Putamen (tissue), 1 donor: ENCODE measurements around the gene THBS1.

Source experiments
- DNase-seq: peaks from one replicate; pipeline ENCODE4 v3.0.0-alpha.2; 2016; ENCODE audit warnings: low spot score

The THBS1 gene

GRCh38 chr15:39580485-39581241, at the start of gene THBS1:
TSS of gene THBS1 (plus strand) at chr15:39581079. CDS start at chr15:39581858, 779 bp downstream.
- DNase-seq, result no peak

GRCh38 chr15:39534996-39535395, 45.9 kb upstream of the THBS1 start:
- no peak for DNase-seq

- no peak for DNase-seq
These were observed 45.4 kb upstream of the THBS1 start for GRCh38 chr15:39535466-39535865.

GRCh38 chr15:39538936-39539335, 41.9 kb upstream of the THBS1 start:
- DNase-seq, result no peak

- DNase-seq, result no peak
These were observed 41.4 kb upstream of the THBS1 start for GRCh38 chr15:39539466-39539865.

- no peak for DNase-seq
These were observed 40.8 kb upstream of the THBS1 start for GRCh38 chr15:39539973-39540558.

- DNase-seq, result no peak
These were observed 38.4 kb upstream of the THBS1 start for GRCh38 chr15:39542385-39543065.

GRCh38 chr15:39543651-39544050, 37.2 kb upstream of the THBS1 start:
- no peak for DNase-seq

- no peak for DNase-seq
These were observed 34.0 kb upstream of the THBS1 start for GRCh38 chr15:39546842-39547241.

- no peak for DNase-seq
These were observed 32.3 kb upstream of the THBS1 start for GRCh38 chr15:39548561-39548960.

GRCh38 chr15:39549912-39550311, 31.0 kb upstream of the THBS1 start:
- DNase-seq, result no peak

- no peak for DNase-seq
These were observed 29.4 kb upstream of the THBS1 start for GRCh38 chr15:39551476-39551875.

- no peak for DNase-seq
These were observed 28.3 kb upstream of the THBS1 start for GRCh38 chr15:39552556-39552955.

- no peak for DNase-seq
These were observed 26.8 kb upstream of the THBS1 start for GRCh38 chr15:39553947-39554693.

- DNase-seq, result no peak
These were observed 26.0 kb upstream of the THBS1 start for GRCh38 chr15:39554746-39555387.

GRCh38 chr15:39555885-39556284, 25.0 kb upstream of the THBS1 start:
- DNase-seq, result no peak

GRCh38 chr15:39556461-39556860, 24.4 kb upstream of the THBS1 start:
- DNase-seq, result no peak

- DNase-seq, result no peak
These were observed 22.5 kb upstream of the THBS1 start for GRCh38 chr15:39558421-39558820.

- no peak for DNase-seq
These were observed 15.8 kb upstream of the THBS1 start for GRCh38 chr15:39564972-39565665.

- no peak for DNase-seq
These were observed 15.0 kb upstream of the THBS1 start for GRCh38 chr15:39565851-39566250.

- no peak for DNase-seq
These were observed 7.6 kb upstream of the THBS1 start for GRCh38 chr15:39573287-39573686.
